HG03095 (cell line): ENCODE data around the gene MS4A7.

Source experiments
- ATAC-seq: cut with Tn5 transposase; IDR thresholded peaks from one replicate; pipeline ENCODE4 v1.9.1; 2021; ENCODE audit warnings: moderate library complexity; ENCODE audit not compliant: unreplicated experiment

Gene MS4A7

GRCh38 chr11:60370811-60371298 lies 7.5 kb upstream of the MS4A7 start:
- no peak for ATAC-seq

DNA sequence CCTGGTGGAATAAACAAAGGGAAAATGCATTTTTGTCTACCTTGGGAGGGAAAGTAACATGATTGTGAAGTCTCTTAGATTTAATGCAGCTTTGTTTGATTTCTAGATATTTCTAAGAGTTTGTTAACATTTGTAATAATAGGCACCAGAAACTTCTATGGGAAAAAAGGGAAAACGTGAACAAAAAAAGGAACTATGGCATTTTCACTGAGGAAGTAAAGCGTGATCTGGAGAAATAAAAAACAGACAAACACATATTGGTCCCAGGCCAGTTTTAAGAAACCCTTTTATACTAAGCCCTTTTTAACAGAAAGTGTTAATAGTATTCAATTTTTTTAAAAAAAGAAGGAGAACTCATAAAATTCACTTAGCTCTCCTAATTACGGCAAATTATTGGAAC lies 6.9 kb upstream of the MS4A7 start:
- ATAC-seq, result no peak

DNA sequence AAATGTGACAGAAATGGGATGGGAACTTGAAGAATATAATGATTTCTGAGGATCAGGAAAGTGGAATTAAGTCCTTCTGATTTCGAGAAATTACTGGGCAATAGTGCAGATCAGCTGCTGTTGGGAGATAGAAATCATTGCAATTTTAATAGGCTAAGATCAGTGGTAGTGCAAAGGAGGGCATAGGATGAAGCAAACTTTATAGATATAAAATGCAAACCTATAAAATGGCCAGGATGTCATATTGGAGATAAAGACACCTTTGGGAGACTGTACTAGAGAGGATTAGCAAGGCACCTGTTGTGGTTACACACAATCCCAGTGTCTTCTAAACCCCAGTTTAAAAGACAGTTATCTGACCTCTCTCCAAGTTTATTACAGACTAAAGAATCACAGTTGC lies 6.5 kb upstream of the MS4A7 start:
- ATAC-seq, result no peak

- no peak for ATAC-seq
Observed at GRCh38 chr11:60372767-60373166, 5.6 kb upstream of the MS4A7 start.

DNA sequence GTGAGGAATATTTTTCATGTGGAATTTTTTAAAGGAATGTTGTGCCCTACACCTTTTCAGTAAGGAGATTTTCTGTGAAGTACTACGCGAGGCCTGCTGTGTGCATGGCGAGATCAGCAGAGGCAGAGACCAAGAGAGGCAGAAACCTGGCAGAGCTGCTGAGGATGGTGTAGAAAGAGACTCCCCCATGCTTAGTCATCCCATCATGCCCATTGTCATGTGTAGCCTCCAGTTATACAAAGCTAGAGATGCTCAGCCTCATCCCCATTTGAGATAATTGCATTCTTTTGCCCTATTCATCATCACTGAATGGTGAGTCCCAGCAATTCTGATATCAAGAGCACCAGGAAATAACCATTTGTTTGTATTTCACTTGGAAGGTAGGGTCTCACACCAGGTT lies 3.0 kb upstream of the MS4A7 start:
- ATAC-seq, result no peak

GRCh38 chr11:60376601-60377000 lies 1.7 kb upstream of the MS4A7 start:
- ATAC-seq, result no peak

- peak; percentile 50 for ATAC-seq
Observed at GRCh38 chr11:60377401-60378136, 763 bp upstream of the MS4A7 start.

DNA sequence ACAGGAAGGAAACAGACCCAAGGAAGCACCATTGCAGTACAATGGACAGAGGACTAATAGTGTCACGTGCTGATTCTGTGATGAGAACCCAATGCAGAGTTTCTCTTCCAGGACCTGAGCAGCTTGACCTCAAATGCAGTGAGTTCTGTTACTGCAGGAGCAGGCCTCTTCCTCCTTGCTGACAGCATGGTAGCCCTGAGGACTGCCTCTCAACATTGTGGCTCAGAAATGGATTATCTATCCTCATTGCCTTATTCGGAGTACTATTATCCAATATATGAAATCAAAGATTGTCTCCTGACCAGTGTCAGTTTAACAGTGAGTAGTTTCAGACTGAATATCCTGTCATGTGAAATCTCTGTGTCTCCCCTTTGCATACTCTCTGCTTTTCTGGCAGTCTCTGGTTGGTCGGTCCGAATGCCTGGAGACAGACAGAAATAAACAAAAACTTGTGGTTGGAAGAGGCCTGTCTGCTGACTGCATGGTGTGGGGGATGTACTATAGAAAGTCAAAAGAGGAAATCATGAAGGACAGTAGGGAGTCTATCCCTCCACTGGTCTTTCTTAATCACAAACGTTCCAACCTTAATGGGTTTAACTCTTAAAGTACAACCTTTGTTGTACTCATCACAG lies 11.1 kb downstream of the MS4A7 start:
- peak; percentile 95 for ATAC-seq

DNA sequence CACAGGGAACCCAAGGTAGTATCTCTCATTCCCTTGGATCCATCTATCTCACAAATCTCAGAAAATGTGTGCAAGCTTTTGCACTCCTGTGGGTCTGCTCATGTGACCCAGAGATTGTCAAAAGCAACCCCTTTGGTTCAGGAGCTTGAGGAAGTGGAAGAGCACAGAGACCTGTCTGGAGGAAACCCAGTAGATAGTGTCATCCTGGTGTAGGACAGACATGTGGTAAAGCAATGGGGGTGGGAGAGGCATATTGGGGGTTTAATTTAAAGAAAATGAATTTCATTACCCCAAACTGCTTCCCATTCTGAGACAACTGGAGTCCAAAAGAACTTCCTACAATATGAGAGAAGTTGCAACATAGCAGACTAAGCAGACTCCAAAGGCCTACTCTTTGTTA lies 12.1 kb downstream of the MS4A7 start:
- no peak for ATAC-seq

GRCh38 chr11:60392361-60392760 lies 14.0 kb downstream of the MS4A7 start:
- no peak for ATAC-seq

DNA sequence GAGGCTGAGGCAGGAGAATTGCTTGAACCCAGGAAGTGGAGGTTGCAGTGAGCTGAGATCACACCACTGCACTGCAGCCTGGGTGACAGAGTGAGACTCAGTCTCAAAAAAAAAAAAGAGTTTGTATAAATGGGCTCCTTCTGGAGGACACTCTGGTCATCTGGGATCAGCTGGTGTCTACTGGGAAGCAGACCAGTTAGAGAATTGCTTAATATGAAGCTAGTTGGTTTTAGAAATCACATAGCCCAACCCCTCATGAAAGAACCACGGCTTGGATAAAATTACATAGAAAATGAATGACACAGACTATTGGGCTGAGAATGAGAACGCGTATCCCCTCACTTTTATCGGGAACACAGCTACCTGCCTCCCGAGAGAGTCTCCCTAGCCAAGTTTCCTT lies 14.7 kb downstream of the MS4A7 start:
- ATAC-seq, result no peak

GRCh38 chr11:60394666-60395380 lies 16.5 kb downstream of the MS4A7 start:
- no peak for ATAC-seq

DNA sequence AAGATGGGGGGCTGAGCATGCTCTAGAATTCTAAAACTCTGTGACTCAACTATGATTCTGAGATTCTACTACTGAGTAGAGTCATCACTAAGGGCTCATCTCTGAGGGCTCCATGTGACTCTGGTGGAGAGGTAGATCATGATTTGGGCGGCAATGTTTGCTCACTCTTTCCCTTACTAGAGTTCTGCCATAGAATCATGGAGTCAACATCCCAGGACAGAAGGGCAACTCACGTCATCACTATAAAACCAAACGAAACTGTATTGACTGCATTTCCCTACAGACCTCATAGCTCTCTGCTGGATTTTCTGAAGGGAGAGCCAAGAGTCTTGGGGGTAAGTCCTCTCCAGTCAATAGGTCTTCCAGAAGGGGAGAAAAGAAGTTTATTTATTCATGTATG lies 18.1 kb downstream of the MS4A7 start, which contains the start of gene MS4A14:
Gene MS4A14, plus strand, starts transcription at position 78 of the 400 bp plus-strand sequence. Its CDS starts 120 bp downstream, at position 198.
- ATAC-seq, result peak; percentile 14

DNA sequence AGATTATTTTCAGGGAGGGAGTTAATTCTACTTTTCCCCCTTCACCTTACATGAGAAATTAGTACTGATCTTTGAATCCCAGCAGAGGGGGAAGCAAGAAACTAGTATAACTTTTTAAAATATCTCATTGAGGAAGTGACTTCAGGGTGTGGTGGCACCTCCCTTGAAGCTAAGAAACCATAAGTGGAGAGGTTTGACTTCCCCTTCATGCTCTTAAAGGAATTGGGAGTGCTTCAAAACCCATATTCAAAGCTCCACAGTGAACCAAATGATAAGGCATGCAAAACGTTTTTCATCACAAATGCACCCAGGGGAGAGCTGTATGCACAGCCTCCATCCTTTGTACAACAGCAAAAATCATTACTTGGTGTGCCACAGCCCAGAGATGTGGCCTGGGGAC lies 18.5 kb downstream of the MS4A7 start:
- ATAC-seq, result peak; percentile 78

GRCh38 chr11:60420015-60420414 lies 41.7 kb downstream of the MS4A7 start:
- no peak for ATAC-seq

- no peak for ATAC-seq
Observed at GRCh38 chr11:60422609-60423008, 44.3 kb downstream of the MS4A7 start.

GRCh38 chr11:60428517-60428916 lies 50.2 kb downstream of the MS4A7 start:
- no peak for ATAC-seq

GRCh38 chr11:60429272-60429671 lies 50.9 kb downstream of the MS4A7 start, which contains the start of gene MS4A5:
MS4A5 (plus strand) TSS chr11:60429572; CDS start chr11:60429675, 103 bp downstream.
- ATAC-seq, result no peak

GRCh38 chr11:60431251-60431650 lies 52.9 kb downstream of the MS4A7 start:
- no peak for ATAC-seq

DNA sequence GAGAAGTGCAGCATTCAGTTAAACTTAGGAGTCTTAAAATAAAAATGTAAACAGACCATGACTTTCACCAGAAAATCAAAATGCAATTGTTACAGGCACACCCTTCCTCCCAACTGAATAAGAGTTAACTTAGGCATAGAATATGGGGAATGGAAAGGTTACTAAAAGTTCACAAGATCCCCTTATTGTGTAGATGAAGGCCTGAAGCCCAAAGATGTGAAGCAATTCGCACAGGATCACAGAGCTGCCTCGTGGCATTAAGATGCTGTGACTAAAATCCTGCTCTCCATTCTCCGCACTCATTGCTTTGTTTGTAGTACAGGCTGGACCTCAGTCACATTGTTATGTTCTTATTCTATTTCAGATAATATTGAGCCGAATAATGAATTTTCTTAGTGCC lies 55.1 kb downstream of the MS4A7 start:
- ATAC-seq, result no peak
